Right atrium auricular region (tissue), 2 donors: Measurements from ENCODE around the gene ERC2. TPM values are rescaled to one million over a fixed set of nuclear protein-coding genes. Genes with fewer than 3 reads are reported as not detected.

ENCODE experiments used
- DNase-seq: peaks from one replicate; pipeline ENCODE4 v3.0.0-alpha.2; 2019; ENCODE audit warnings: low spot score
- H3K27ac ChIP-seq, 2 donors: fragments of 200-600 bp; sonication (generic); 1 replicate in 1 of 2; 2 replicates in 1 of 2; pipeline ENCODE4 v1.5.1; 2016 to 2019
- H3K27me3 ChIP-seq, 2 donors: fragments of 200-600 bp; sonication (generic); one replicate each; pipeline versions ENCODE4 v1.5.1 to v1.6.0; 2017 to 2019
- H3K36me3 ChIP-seq: fragments of 200-600 bp; sonication (generic); one replicate; pipeline ENCODE4 v1.5.1; 2016
- H3K4me1 ChIP-seq, 2 donors: fragments of 200-600 bp; sonication (generic); one replicate each; pipeline versions ENCODE4 v1.5.1 to v1.6.0; 2017 to 2019
- H3K4me3 ChIP-seq, 2 donors: fragments of 200-600 bp; sonication (generic); 1 replicate in 1 of 2; 2 replicates in 1 of 2; pipeline ENCODE4 v1.5.1; 2017 to 2019; ENCODE audit warnings: mild to moderate bottlenecking in 1 of 2, moderate library complexity in 1 of 2
- H3K9me3 ChIP-seq, 2 donors: fragments of 200-600 bp; sonication (generic); one replicate each; pipeline ENCODE4 v1.5.1; 2019
- CTCF ChIP-seq, 2 donors: fragments of 200-600 bp; sonication (generic); IDR thresholded peaks; one replicate each; pipeline ENCODE4 v1.5.1; 2019; ENCODE audit warnings: antibody characterized with exemption in 2 of 2
- total RNA-seq, 2 donors: library from RNA; depleted of rRNA; stranded (reverse); fragments of >200 nt; gene quantifications; one replicate each; pipeline ENCODE4 v1.1.0, GENCODE V29; 2016

Gene ERC2
- total RNA-seq, 2 donors from 2014 or later: 2.9 to 4.0 TPM

GRCh38 chr3:55894605-55895004, 573.7 kb downstream of the ERC2 start:
- no peaks in the 10 kb centered on the region for H3K27me3 ChIP-seq
- no peaks in the 10 kb centered on the region for H3K9me3 ChIP-seq
- DNase-seq: no peak
- H3K4me3 ChIP-seq: no peak overlapping the region
- no peak for TF ChIP-seq CTCF (IDR thresholded peaks at IDR 0.05)
- no peaks in the 10 kb centered on the region for H3K36me3 ChIP-seq
- no peak overlapping the region for H3K27ac ChIP-seq
- no peaks in the 10 kb centered on the region for H3K4me1 ChIP-seq

DNA sequence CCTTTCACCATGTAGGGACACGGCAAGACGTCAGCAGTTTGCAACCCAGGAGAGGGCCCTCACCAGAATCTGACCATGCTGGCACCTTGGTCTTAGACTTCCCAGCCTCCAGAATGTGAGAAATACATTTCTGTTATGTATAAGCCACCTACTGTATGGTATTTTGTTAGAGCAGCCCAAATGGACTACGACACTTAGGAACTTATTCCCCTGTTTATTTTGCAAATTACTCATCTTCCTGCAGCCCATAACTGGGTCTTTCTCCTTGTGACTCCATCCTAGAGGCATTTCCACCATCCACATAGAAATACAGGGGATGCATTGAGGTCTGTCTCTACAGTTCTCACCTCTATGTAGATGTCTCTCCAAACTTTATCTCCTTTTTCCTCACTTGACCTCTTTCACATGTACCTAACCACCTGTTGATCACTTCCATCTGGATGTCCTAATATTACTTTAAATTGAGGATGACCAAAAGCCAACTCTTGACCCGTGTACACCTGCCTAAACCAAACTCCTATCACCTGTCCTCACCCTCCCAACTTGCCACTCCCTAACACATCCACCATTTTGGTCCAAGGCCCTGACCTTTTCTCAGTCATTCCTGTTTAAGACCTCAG, 575.1 kb downstream of the ERC2 start:
- Histone ChIP-seq H3K4me3 (no peak overlapping the region), H3K4me1 (no peaks in the 10 kb centered on the region), H3K27me3 (no peaks in the 10 kb centered on the region), H3K9me3 (no peaks in the 10 kb centered on the region), H3K27ac (no peak overlapping the region), H3K36me3 (no peaks in the 10 kb centered on the region)
- no peak for DNase-seq
- TF ChIP-seq CTCF (IDR thresholded peaks at IDR 0.05): no peak

GRCh38 chr3:55891106-55891505, 577.2 kb downstream of the ERC2 start:
- no peak for DNase-seq
- Histone ChIP-seq H3K27ac (no peak overlapping the region), H3K4me3 (no peak overlapping the region), H3K4me1 (no peaks in the 10 kb centered on the region), H3K9me3 (no peaks in the 10 kb centered on the region), H3K27me3 (no peaks in the 10 kb centered on the region), H3K36me3 (no peaks in the 10 kb centered on the region)
- no peak for TF ChIP-seq CTCF (IDR thresholded peaks at IDR 0.05)

GRCh38 chr3:55888282-55888885, 579.9 kb downstream of the ERC2 start:
- Histone ChIP-seq H3K27ac (no peak overlapping the region), H3K36me3 (no peaks in the 10 kb centered on the region), H3K4me1 (no peaks in the 10 kb centered on the region), H3K27me3 (no peaks in the 10 kb centered on the region), H3K9me3 (no peaks in the 10 kb centered on the region), H3K4me3 (no peak overlapping the region)
- no peak for TF ChIP-seq CTCF (IDR thresholded peaks at IDR 0.05)
- DNase-seq: no peak

- Histone ChIP-seq H3K27ac (no peak overlapping the region), H3K4me3 (no peak overlapping the region), H3K4me1 (no peaks in the 10 kb centered on the region), H3K9me3 (no peaks in the 10 kb centered on the region), H3K27me3 (no peaks in the 10 kb centered on the region), H3K36me3 (no peaks in the 10 kb centered on the region)
- no peak for DNase-seq
- TF ChIP-seq CTCF (IDR thresholded peaks at IDR 0.05): no peak
These were observed 582.5 kb downstream of the ERC2 start for GRCh38 chr3:55885721-55886120.
